NCI-H446 treated with DMSO at 0.1 percent for 48 hours (cell line): ENCODE results near the gene GAS7.

ENCODE experiments used
- DNase-seq: peaks from one replicate; lab custom pipeline; 2025; lab: John Stamatoyannopoulos, UW

The GAS7 gene

DNA sequence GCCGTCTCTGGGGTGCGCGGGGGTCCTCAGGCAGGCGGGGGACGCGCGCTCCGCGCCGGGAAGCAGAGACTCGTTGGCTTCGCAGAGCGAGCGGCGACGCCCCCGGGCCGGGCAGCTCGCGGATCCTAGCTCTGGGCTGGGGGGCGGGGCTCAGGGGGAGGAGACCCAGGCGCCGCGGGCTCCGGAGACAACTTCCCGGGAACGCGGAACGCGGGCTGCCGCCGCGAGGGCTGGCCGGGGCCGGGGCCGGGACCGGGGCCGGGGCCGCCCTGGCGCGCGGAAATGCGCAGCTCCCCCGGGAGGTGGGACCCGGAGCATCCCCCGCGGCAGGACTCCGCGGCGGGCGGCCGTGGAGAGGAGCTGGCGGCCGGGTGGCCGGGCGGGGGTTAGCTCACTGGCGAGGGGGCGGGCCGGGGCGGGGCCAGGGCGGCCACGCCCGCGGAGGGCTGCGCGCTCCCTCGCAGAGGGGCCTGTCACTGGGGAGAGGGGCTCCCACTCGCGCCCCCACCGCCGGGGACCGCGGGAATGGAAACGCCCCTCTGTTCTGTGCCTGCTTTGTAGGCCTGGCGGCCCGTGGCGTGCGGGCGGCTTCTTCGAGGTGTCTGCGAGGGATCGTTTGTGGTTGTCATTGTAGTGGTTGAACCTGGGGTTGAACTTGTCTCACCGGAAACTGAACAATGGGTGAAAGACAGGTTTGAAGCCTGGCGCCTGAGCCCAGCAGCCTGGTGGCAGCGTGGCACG is at the start of gene GAS7:
Gene GAS7 (minus strand): TSS at position 98 of the 741 bp plus-strand sequence.
- DNase-seq = no peak

DNA sequence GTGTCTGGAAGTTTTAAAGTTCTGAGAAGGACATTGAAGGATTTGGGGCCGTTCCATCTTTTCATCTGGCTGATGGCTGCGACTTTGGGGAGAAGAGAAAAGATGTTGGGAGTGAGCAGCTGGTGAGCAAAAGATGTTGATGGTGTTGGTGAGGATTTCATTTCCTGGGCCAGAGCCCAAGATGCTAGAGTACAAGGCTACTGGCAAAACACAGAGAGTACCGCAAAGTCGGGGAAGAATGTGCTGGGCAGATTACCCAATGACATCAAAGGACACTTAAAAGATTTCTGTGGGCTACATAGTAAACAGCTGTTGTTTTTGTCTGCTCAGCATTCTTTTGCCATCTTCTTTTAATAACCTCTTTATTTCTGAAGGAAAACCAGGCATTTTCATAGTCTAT is 49.4 kb upstream of the GAS7 start:
- no peak for DNase-seq

DNA sequence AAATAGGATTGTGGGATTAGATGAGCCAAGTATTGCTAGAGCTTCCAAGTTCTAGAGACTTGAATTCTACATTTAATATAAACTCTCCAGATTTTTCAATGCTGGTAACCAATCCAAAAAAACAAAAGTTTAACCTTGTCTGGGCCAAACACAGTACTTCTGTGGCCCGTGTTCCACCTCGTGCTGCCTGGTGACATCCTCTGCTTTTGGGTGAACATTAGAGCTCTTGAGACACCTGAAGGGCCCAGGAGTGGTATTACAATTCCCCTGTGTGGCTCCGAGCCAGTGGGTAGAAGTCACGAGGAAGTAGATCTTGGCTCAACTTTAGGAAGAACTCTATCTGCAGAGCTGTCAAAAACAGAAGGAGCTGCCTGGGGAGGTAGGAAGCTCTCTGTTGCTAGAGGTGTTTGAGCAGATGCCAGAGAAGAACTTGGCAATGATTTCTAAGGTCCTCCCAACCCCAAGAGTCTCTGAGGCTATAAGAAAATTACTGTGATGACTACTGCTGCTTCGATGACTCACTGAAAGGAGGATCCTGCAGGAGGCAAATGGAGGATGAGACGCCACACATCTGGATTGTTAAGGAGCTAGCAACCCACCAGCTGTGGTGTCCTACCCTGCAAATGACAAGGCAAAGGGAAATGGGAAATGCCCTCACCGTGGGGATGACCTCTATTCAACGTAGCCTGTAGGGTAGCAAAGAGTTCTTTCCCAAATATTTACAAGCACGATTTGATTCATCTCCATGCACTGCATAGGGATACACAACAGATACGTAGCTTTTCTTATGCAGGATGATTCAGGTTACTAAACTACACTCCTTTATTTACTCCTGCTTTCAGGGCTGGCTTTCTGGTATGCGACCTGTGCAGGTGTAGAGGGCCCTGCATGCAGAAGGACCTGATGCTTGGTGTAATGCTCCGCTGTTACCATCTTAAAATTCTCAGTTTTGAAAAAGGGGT is 45.8 kb upstream of the GAS7 start:
- no peak for DNase-seq

DNA sequence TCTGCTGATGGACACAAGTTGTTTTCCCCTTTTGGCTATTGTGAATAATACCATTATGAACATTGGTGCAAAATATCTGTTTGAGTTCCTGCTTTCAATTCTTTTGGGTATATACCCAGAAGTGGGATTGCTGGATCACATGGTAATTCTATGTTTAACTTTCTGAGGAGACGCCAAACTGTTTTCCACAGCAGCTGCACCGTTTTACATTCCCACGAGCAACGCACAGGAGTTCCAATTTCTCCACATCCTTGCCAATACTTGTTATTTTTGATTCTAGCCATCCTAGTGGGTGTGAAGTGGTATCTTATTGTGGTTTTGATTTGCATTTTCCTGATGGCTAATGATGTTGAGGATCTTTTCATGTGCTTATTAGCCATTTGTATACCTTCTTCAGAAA is 43.4 kb upstream of the GAS7 start:
- DNase-seq = no peak

DNA sequence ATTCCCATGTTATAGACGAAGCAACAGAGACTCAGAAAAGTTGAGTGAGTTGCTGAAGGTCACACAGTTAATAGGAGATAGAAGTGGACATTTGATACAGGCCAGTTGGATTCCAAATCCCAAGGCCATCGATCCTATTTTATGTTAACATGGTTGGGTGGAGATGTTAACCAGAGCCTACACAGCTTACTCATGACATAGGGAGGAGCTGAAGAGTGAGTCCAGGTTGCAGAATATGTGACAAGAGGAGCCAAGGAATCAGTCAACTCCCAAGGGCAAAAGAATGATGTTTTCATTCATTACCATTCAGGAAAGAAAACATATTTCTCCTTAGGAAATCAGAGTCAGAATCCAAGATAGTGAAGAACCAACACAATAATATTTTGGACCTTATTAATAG is 40.3 kb upstream of the GAS7 start:
- no peak for DNase-seq

DNA sequence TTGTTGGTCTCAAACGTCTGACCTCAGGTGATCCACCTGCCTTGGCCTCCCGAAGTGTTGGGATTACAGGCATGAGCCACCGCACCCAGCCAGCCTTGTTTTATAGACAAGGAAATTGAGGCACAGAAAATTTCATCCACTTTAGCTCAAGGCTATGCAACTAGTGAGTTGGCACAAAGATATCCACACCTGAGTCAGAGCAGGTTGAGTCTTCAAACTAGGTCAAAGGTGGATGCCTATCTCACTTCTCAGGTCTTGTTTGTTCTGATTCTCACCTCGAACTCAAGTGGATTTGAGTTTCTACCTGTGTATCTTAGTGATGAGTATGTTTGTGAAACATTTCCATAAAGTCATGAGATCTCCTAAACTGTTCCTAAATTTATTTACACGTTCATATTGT is 35.6 kb upstream of the GAS7 start:
- no peak for DNase-seq

DNA sequence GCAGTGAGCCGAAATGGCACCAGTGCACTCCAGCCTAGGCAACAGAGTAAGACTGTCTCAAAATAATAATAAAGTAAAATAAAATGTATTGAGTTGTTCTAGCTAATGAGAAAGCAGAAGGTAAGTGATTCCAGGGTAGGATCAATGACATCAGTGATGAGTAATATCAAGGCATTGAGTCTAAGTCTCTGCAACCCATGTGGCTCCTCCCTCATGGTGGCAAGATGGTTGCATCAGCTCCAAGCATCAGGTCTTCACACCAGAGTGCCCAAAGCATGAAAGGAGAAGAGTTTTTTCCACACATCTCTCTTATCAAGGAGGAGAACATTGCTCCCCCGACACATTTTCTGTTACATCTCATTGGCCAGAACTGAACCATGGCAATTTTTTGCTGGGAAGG is 34.8 kb upstream of the GAS7 start:
- DNase-seq = no peak

DNA sequence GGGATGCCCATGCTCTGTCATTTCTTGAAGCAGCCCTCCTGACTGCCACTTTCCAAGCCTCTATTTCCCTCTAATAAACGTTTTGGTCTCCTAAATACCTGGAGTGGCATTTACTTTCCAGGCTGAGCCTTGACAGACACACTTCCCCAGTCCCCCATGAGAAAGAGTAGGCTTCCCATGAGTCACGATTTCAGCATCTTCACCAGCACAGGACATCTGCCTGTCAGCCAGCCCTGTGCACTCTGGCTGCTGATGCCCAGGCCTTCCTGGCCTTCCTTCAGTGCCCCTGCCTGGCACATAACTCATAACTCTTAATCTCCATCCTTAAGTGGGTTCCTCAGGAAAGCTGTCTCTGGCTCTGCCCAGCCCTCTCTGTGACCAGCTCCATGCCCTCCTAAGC is 30.8 kb upstream of the GAS7 start:
- no peak for DNase-seq

DNA sequence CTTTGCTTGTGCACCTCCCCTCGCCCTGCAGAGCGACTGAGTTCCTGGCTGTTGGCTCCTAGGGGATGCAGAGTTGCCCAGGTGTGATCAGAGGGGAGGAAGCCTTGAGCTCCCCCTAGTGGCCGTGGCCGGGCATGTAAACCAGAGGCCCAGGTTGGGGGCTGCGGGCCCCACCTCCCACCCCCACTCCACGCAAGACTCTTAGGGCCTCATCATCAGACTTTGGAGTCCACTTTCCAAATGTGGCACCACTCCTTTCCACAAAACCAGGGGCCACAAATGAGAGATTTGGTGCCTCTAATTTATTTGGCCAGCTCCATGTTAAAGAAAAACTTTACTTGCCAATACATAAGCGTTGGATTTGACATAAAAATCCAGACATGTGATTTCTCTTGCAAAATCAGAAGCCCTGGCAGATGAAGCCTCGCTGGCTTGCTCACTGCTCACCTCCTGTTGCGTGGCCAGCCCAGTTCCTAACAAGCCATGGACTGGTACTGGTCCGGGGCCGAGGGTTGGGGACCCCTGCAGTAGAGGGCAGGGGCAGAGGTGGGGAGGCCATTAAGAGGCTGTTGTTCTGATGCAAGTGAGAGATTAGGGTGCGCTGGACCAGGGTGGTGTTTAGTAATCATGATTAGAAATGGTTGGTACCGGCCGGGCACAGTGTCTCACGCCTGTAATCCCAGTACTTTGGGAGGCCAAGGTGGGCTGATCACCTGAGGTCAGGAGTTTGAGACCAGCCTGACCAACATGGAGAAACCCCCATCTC is 28.7 kb upstream of the GAS7 start:
- no peak for DNase-seq

DNA sequence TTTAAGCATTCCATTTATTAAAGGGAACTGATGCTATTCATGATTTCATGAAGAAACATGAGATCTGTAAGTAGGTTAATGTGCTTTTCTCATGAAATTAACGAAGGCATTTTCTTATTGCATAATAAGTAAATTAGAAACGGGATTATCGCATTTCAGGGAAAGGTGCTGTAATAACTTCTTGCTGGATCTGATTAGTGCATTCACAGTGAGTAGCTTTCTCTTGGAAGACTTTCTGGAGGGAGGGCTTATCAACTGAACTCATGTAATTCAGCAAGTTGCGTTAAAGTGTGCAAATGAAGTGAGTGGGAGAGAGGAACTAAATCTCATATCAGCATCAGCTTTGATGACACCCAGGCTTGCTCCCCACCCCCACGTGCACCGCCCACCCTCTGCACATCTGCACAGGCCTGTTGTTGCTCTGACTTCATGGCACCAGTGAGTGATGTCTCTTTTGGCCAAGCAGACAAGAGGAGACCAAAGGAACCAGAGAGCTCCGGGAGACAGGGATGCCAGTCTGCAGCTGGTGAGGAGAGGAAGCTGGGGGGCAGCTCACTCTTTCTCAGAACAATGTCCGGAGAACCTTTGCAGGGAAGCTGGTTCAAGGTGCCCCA is 26.3 kb upstream of the GAS7 start:
- DNase-seq = no peak

DNA sequence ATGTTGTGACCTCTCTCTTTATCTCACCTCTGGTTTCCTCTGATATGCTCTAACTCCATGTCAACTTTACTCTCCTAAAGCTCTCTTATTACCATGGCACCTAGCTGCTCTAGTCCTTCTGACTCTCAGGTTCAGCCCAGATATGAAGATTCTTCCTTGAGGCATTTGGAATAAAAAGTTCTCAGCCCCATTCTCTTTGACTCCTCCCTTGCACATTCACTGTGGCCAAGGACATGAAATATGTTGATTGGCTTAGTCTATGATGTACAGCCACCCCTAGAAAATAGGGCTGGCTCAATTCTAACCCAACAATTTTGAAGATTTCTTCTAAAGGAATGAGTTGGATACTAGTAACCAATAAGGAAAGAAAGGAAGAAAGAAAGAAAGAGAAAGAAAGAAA is 20.8 kb upstream of the GAS7 start:
- no peak for DNase-seq

DNA sequence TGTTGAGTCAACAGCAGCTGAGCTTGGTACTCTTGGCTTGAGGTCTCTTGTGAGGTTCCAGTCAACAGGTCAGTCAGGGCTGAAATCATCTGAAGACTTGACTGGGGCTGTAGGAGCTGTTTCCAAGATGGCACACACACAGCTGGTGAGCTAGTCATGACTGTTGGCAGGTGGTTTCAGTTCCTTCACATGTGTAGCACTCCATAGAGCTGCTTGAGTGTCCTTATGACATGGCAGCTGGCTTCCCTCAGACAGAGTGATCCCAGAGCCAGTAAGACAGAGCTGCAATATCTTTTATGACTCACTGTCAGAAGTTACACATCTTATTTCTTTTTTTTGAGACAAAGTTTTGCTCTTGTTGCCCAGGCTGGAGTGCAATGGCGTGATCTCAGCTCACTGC is 19.5 kb upstream of the GAS7 start:
- no peak for DNase-seq

DNA sequence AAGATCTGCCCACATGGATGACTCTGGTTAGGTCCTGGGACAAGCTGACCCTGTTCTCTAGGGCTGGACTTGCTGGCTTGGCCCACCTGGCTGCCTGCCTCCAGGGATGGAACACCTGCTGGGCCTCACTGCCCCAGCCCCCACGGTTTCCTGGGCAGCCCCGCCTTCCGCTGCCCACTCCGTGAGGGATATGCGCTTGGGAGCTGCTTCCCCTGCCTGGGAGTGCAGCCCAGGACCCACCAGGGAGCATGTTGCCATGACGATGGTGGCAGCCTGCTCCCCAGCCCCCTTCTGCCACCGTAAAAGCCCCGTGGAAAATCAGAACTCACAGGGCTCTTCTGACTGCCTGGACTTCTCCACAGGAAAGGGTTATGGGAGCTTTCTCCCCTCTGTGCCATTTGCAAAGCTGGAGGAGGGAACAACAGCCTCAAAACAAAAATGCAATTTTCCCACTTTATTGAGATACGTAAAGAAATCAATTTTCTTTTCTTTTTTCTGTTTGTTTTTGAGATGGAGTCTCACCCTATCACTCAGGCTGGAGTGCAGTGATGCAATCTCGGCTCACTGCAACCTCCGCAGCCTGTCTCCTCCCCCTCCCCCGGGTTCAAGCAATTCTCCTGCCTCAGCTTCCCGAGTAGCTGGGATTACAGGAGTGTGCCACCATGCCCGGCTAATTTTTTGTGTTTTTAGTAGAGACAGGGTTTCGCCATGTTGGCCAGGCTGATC is 18.0 kb upstream of the GAS7 start:
- DNase-seq = no peak

DNA sequence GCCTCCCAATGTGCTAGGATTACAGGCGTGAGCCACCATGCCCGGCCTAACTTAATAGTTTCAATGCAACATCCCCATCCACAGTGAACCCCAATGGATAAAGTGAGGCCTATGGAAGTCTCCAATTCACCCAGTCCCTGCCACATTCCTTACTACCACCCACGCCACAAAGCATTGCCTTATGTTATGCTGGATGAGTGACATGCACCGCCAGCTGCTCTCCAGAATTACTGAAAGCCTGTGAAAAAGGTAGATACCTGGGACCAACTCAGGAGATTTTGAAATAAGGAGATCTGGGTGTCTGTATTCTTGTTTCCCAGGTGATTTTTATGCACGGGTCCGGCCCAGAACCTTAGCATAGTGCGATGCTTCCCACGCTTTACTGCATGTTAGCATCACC is 16.9 kb upstream of the GAS7 start:
- DNase-seq = no peak

DNA sequence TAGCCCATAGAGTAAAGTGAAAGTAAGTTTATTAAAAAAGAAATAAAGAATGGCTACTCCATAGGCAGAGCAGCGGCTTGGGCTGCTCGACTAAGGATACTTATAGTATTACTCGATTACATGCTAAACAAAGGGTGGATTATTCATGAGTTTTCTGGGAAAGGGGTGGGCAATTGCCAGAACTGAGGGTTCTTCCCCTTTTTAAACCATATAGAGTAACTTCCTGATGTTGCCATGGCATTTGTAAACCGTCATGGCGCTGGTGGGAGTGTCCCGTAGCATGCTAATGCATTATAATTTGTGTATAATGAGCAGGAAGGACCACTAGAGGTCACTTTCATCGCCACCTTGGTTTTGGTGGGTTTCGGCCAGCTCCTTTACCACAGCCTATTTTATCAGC is 13.3 kb upstream of the GAS7 start:
- DNase-seq = no peak

DNA sequence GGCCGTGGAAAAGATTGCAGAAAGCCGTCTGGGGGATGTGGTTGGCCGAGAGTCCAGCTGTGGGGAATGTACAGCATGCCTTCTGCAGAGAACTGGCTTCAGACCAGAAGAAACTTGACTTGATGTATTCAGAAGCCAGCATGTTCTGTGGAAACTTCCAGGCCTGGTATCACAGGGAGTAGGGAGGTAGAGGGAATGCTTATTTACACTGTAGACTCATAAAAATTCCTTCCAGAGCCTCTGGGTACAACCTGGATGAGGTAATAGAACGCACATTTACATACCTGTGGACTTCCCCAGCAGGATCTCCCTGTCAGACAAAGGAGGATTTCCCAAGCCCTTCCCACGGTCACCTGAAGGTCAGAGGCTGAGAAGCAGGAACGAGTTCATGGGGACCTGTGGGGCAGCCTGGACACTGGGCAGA is 11.8 kb upstream of the GAS7 start:
- DNase-seq = no peak

DNA sequence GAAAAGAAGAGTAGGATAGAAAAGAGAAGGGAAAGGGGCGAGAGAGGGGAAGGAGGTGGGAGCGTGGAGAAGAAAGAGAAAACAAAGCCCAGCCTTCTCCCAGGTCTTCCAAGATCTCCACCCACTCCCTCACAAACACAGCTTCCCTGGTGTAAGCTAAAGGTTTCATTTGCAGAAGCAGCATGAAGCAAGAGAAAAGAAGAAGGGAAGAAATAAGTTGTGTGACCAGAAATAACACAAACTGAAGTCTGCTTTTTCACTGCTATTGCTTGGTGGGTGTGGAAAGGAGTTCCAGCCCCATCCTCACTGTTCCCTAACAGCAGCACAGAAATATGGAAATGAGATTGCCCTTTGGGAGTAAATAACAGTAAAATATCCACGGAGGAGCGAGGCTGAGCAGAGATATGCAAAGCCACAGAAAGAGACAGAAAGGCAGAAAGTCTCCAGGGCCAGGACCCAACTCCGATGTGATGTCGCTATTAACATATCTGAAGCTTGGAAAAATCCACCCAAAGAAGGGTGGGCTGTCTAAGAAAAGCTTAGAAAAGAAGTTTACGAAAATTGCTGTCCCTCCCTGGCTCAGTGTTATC is 10.3 kb upstream of the GAS7 start:
- DNase-seq = no peak

DNA sequence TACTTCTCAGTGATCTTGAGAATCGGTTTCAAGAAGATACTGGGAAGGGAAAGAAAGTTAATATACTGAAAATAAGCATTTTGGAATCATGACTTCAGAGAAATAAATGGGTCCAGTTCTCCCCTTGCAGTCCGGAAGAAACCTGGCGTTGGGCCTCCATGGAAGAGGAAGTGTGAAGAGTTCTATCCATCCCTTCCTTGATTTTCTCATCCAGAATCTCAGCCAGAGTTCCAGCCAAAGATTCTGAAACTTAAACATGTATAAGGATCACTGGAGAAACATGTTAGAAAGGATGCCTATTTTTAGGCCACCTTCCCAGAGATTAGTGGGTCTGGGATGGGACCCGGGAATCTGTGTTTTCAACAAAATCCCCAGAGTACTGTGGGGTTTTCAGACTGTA is 8.7 kb upstream of the GAS7 start:
- DNase-seq = no peak

DNA sequence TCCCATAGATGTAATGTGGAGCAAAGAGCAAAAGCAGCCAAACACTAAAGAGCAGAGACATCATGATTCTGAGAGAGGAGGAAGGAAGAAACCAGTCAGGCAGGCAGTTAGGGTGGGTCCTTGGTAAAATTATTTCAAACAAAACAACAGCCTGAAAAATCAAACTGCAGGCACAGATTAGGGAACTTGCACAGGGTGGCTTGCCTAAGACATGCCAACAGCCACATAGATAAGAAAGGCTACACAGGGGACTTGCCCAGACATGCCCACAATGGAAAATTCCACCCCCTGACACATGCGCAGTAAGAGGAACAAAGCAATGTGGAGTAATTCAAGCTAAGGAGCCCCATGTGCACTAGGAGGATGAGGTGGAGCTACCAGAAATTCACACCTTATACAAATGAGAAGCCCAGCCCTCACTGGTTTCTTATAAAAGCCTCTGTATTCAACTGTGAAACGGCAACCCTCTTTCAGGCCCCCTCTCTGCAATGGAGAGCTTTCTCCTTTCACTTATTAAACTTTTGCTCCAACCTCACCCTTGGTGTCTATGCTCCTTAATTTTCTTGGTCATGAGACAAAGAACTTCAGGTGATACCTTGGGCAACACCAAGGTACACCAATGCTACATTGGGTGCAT is 7.3 kb upstream of the GAS7 start:
- DNase-seq = no peak

DNA sequence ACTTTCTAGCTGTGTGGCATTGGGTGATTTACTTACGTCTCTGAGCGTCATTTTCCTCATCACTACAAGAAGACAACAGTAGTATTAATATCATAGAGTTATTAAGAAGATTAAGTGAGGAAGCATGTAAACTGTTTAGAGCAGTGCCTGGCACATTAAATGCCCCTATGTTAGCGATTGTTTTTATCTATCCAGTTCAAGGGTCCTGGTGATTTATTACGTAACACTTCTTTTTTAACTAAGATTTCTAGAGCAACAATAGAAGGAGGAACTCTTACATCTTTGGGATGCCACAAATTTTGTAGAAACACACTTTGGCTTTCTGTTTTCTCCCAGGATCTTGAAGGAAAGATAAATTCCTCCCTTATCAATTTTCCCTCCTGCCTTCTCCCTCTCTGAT is 3.3 kb upstream of the GAS7 start:
- DNase-seq = no peak

DNA sequence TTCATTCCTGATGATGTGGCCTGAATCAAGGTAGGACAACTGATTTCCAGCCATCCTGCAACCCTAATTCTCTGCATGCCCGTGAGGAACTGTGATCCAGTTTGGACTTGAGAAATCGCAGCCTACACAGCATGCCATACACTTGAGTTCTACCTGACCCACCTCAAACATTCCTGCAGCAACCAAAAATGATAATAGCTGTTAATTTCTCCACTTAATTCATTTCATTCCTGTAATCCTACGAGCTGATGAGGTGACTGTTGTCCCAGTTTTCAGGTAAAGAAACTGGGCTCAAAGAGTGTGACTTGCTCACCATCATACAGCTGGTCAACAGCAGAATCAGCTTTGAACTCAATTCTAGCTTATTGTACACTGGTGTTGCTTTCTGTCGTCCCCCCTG is 2.2 kb upstream of the GAS7 start:
- no peak for DNase-seq
